Measurements from ENCODE around the gene UCN.
"Not testable (repeated sequence)": the region's sequence is repeated elsewhere in the genome, so short reads cannot be mapped to it uniquely, and the experiment has no call there.

DNA sequence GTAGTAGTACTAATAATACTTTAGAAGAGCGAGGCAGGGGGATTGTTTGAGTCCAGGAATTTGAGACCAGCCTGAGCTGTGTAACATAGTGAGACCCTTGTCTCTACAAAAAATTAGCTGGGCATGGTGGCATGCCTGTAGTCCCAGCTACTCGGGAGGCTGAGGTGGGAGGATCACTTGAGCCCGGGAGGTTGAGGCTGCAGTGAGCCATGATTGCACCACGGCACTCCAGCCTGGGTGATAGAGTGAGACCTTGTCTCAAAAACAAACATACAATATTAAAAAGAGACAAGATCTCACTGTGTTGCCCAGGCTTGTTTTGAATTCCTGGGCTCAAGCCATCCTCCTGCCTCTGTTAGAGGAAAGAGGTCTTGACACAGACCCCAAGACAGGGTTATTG lies 7.6 kb downstream of the UCN start:
- TF ChIP-seq, protein P1, sequence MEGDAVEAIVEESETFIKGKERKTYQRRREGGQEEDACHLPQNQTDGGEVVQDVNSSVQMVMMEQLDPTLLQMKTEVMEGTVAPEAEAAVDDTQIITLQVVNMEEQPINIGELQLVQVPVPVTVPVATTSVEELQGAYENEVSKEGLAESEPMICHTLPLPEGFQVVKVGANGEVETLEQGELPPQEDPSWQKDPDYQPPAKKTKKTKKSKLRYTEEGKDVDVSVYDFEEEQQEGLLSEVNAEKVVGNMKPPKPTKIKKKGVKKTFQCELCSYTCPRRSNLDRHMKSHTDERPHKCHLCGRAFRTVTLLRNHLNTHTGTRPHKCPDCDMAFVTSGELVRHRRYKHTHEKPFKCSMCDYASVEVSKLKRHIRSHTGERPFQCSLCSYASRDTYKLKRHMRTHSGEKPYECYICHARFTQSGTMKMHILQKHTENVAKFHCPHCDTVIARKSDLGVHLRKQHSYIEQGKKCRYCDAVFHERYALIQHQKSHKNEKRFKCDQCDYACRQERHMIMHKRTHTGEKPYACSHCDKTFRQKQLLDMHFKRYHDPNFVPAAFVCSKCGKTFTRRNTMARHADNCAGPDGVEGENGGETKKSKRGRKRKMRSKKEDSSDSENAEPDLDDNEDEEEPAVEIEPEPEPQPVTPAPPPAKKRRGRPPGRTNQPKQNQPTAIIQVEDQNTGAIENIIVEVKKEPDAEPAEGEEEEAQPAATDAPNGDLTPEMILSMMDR (IDR thresholded peaks at IDR 0.05), result not testable (repeated sequence)
- TF ChIP-seq POLR2A (IDR thresholded peaks at IDR 0.05), result not testable (repeated sequence)
